Transverse colon (tissue), 4 donors: ENCODE measurements around the gene PRKCG. TPM values are rescaled to one million over a fixed set of nuclear protein-coding genes. Genes with fewer than 3 reads are reported as not detected.

Source experiments
- DNase-seq: peaks from one replicate; pipeline ENCODE4 v3.0.0-alpha.2; 2019
- H3K27ac ChIP-seq, 4 donors: fragments of 200-600 bp; sonication (generic); 2 replicates each; pipeline ENCODE4 v1.5.1; 2016 to 2018; ENCODE audit warnings: inconsistent platforms in 4 of 4
- H3K27me3 ChIP-seq: fragments of 200-600 bp; sonication (generic); 2 replicates; pipeline ENCODE4 v1.5.1; 2017; ENCODE audit warnings: inconsistent platforms
- H3K36me3 ChIP-seq, 4 donors: fragments of 200-600 bp; sonication (generic); 2 replicates each; pipeline ENCODE4 v1.5.1; 2017 to 2019; ENCODE audit warnings: inconsistent platforms in 4 of 4
- H3K4me1 ChIP-seq, 4 donors: fragments of 200-600 bp; sonication (generic); 2 replicates each; pipeline ENCODE4 v1.5.1; 2017 to 2020; ENCODE audit warnings: inconsistent platforms in 4 of 4
- H3K4me3 ChIP-seq, 4 donors: fragments of 200-600 bp; sonication (generic); 1 replicate in 1 of 4; 2 replicates in 3 of 4; pipeline versions ENCODE4 v1.5.1 to v1.6.1; 2017 to 2019; ENCODE audit warnings: inconsistent platforms in 4 of 4
- H3K9me3 ChIP-seq, 2 donors: fragments of 200-600 bp; sonication (generic); 2 replicates each; pipeline ENCODE4 v1.5.1; 2017 to 2019; ENCODE audit warnings: inconsistent platforms in 2 of 2
- EP300 ChIP-seq: sonication (generic); formaldehyde crosslinking; IDR thresholded peaks from one replicate; pipeline ENCODE4 v1.6.1; 2017; ENCODE audit warnings: antibody characterized with exemption, low read depth
- POLR2A ChIP-seq: fragments of 450-650 bp; IDR thresholded peaks from one replicate; pipeline ENCODE4 v1.6.1; 2016; ENCODE audit warnings: antibody characterized with exemption, mild to moderate bottlenecking, moderate library complexity
- POLR2AphosphoS5 ChIP-seq, 3 donors: sonication (generic); formaldehyde crosslinking; IDR thresholded peaks; one replicate each; pipeline ENCODE4 v1.6.1; 2016; ENCODE audit warnings: antibody characterized with exemption in 3 of 3
- WGBS, 2 donors: methylation state at CpG; one replicate each; pipeline ENCODE4 v1.1.5; 2018; ENCODE audit warnings: low coverage in 1 of 2; 5-methylcytosine and 5-hydroxymethylcytosine counted together
- in situ Hi-C, 4 donors: fragments of 200-750 bp; cut with MboI; loops; one replicate each; pipeline versions ENCODE4 v1.15.0 to v1.15.1; 2017; ENCODE audit warnings: low sequenced_read_pairs in 3 of 4, low pct_ligation_motif_present in 1 of 4, low pct_unique_long_range_greater_than_20kb in 1 of 4
- intact Hi-C: fragments of 100-400 bp; cut with DNase I; formaldehyde crosslinking; loops from one replicate; pipeline ENCODE4 v1.15.1; 2023; ENCODE audit warnings: low total_unique reads
- total RNA-seq, 4 donors: library from RNA; depleted of rRNA; stranded (reverse); fragments of >200 nt; gene quantifications; one replicate each; pipeline ENCODE4 v1.1.0, GENCODE V29; 2016
- TF ChIP-seq, protein P1 (sequence below), 5 experiments: fragments of 200-600 bp in 3 of 5; fragments of 450-650 bp in 2 of 5; sonication (generic) in 3 of 5; IDR thresholded peaks; 1 replicate in 2 of 5; 2 replicates in 3 of 5; pipeline ENCODE4 v1.5.1; 2016 to 2017; ENCODE audit warnings: antibody characterized with exemption in 5 of 5, inconsistent platforms in 3 of 5, mild to moderate bottlenecking in 2 of 5, moderate library complexity in 1 of 5

Gene PRKCG
- total RNA-seq, 4 donors from 2014 or later = 0.32 TPM; not detected in 3

DNA sequence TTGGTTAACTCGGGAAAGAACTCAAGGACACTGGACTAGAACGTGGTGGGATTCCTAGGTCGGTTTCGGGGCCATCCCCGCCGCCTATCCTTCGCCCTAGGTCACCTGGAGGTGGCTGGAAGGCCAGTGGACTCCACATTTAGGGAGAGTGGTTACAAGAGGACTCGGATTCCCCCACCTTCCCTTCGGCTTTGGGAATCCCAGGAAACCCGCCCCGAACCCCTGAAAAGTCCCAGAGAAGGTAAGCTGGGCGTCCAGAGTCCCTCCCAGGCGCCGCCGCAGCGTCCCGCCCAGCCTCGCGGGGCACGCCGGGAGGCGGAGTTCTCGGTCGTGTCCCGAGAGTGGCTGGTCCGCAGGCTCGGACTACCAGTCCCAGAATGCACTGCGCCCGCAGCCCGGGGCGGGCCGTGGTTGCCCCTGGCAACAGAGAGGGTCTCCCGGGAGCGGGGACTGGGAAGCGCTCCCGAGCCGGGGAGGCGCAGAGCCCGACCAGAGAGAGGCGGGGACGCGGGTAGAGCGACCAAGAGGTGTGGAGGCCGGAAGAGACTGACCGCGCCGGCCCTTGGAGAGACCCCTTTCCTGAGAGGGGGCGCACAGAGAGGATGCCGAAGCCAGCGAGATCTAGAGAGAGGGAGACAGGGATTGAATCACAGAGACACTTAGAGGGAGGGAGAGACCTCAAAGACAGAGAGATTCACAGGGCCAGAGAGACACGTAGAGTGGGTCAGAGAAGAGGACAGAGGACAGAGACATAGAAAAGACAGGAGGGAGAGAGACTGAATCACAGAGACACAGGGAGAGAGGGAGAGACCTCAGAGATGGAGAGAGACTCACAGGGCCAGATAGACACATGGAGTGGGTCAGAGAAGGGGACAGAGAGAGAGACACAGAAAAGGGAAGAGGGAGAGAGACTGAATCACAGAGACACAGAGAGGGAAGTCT lies 2.6 kb upstream of the PRKCG start:
- in situ Hi-C loops (no loop called here), intact Hi-C loops (no loop called here)
- Histone ChIP-seq H3K4me1 (peaks cover 17 to 51% (median 25%) of the 10 kb centered on the region in 4 donors), H3K27ac (peak overlapping the region in 1 of 4 donors; percentile 30), H3K27me3 (peaks cover 49% of the 10 kb centered on the region), H3K9me3 (no peaks in the 10 kb centered on the region), H3K36me3 (peaks cover 0 to 8% (median under 1%) of the 10 kb centered on the region in 4 donors), H3K4me3 (peak overlapping the region; percentile 33 to 48 (median 34))
- DNase-seq = peak; percentile 91
- 4% methylated on average over 38 of the region's 51 CpGs; no CpG with 5 or more reads in 1 of the 2 donors for WGBS, 2 donors
- TF ChIP-seq POLR2A (no peak), POLR2AphosphoS5 (IDR thresholded peaks at IDR 0.05) (peak in 2 of 3 donors; percentile 31 to 53)

DNA sequence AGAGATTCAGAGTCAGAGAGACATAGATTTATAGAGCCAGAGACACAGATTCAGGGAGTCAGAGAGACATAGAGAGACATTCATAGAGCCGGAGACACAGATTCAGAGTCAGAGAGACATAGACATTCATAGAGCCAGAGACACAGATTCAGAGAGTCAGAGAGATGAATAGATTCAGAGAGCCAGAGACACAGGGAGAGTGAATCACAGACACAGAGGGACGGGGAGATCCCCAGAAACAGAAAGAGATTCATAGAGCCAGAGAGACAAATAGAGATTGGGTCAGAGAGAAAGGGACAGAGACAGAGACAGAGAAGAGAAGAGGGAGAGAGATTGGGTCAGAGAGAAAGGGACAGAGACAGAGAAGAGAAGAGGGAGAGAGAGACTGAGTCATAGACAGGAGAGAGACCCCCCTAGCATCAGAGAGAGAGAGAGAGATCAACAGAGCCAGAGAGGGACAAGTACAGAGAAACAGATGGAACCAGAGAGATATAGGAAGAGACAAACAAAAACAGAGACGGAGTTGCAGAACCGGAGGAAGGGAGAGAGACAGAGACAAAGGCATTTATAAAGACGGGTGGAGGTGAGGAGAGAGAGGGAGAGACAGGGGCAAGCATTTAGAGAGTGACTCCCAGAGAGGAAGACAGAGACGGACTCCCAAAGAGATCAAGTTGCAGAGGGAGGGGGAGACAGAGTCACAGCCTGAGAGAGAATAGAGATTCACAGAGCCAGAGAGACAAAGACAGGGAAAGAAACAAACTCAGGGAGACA lies 1.1 kb upstream of the PRKCG start:
- Histone ChIP-seq H3K27ac (no peak overlapping the region), H3K27me3 (peaks cover 64% of the 10 kb centered on the region), H3K4me1 (peaks cover 14 to 37% (median 22%) of the 10 kb centered on the region in 4 donors), H3K4me3 (no peak overlapping the region), H3K9me3 (no peaks in the 10 kb centered on the region), H3K36me3 (peaks cover 0 to 2% (median 0%) of the 10 kb centered on the region in 4 donors)
- intact Hi-C loops = no loop called here
- DNase-seq = no peak
- WGBS, 2 donors = 18 to 20% methylated on average over 4 to 6 of the region's 6 CpGs
- in situ Hi-C loops = no loop called here
- no peak for TF ChIP-seq POLR2AphosphoS5 (IDR thresholded peaks at IDR 0.05)
- TF ChIP-seq POLR2A = no peak
- TF ChIP-seq, protein P1, sequence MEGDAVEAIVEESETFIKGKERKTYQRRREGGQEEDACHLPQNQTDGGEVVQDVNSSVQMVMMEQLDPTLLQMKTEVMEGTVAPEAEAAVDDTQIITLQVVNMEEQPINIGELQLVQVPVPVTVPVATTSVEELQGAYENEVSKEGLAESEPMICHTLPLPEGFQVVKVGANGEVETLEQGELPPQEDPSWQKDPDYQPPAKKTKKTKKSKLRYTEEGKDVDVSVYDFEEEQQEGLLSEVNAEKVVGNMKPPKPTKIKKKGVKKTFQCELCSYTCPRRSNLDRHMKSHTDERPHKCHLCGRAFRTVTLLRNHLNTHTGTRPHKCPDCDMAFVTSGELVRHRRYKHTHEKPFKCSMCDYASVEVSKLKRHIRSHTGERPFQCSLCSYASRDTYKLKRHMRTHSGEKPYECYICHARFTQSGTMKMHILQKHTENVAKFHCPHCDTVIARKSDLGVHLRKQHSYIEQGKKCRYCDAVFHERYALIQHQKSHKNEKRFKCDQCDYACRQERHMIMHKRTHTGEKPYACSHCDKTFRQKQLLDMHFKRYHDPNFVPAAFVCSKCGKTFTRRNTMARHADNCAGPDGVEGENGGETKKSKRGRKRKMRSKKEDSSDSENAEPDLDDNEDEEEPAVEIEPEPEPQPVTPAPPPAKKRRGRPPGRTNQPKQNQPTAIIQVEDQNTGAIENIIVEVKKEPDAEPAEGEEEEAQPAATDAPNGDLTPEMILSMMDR (IDR thresholded peaks at IDR 0.05) = no peak
- no peak for TF ChIP-seq EP300

DNA sequence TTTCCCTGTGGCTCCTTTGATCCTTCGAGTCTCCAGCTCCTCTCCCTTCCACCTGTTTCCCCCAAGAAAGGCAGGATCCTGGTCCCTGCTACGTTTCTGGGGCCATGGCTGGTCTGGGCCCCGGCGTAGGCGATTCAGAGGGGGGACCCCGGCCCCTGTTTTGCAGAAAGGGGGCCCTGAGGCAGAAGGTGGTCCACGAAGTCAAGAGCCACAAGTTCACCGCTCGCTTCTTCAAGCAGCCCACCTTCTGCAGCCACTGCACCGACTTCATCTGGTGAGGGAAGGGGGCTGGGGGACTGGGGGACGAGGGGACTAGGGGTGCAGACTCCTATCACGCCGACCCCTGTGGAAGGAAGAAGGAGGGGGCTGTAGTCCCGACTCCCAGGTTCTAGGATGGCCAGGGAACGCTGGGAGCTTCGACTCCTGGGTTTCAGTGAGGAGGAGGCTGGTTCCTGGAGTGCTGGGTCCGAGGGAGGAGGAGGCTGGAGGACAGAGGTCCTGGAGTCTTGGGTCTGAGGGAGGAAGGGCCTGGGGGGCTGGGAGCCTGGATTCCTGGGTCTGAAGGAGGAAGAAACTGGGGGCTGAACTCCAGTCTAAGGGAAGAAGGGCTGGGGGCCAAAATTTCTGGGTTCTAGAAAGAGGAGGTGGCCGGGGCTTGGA lies 524 bp downstream of the PRKCG start:
- DNase-seq = no peak
- Histone ChIP-seq H3K27me3 (peaks cover 66% of the 10 kb centered on the region), H3K9me3 (no peaks in the 10 kb centered on the region), H3K36me3 (no peaks in the 10 kb centered on the region), H3K4me3 (peak overlapping the region in 2 of 4 donors; percentile 27 to 35), H3K27ac (no peak overlapping the region), H3K4me1 (peaks cover 14 to 29% (median 17%) of the 10 kb centered on the region in 4 donors)
- intact Hi-C loops = loop anchor here (2.0 kb wide), 1 partner anchor 28 kb away; no protein-coding TSS in a partner anchor
- WGBS, 2 donors = 5 to 29% methylated on average over 1 to 15 of the region's 18 CpGs
- in situ Hi-C loops = no loop called here
- TF ChIP-seq EP300 (no peak), POLR2A (no peak), POLR2AphosphoS5 (IDR thresholded peaks at IDR 0.05) (no peak)
- TF ChIP-seq, protein P1 (IDR thresholded peaks at IDR 0.05) = no peak

DNA sequence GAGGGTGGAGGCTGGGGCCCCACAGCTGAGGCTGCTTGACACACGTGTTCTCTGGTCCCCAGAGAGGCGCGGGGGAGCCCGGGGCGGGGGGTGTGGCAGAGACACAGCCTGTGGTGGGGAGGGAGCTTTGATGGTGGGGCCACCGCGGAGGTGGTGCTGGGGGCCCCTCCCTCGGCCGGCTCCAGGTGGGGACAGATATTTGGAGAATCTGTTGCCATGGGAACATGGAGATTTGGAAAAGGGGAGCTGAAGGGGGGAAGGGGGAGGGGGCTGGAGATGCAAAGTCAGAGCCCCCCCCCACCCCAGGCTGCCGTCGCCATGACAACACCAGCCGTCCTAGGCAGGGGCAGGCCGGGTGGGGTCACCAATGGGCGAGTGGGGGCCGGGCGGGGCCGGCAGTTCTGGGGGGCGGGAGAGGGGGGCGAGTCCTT lies 1.2 kb downstream of the PRKCG start:
- H3K4me1 ChIP-seq = peaks cover 14 to 28% (median 17%) of the 10 kb centered on the region in 4 donors
- in situ Hi-C loops = no loop called here
- intact Hi-C loops = loop anchor here (2.0 kb wide), 1 partner anchor 28 kb away; no protein-coding TSS in a partner anchor
- H3K4me3 ChIP-seq = no peak overlapping the region
- H3K27me3 ChIP-seq = peaks cover 66% of the 10 kb centered on the region
- no peaks in the 10 kb centered on the region for H3K36me3 ChIP-seq
- H3K27ac ChIP-seq = no peak overlapping the region
- TF ChIP-seq POLR2AphosphoS5 (IDR thresholded peaks at IDR 0.05) (no peak), EP300 (no peak), POLR2A (no peak)
- TF ChIP-seq, protein P1 (IDR thresholded peaks at IDR 0.05) = no peak
- DNase-seq = no peak
- 0% methylated on average over 8 of the region's 19 CpGs; no CpG with 5 or more reads in 1 of the 2 donors for whole genome bisulfite sequencing, 2 donors
- no peaks in the 10 kb centered on the region for H3K9me3 ChIP-seq
